Activated T-cell treated with anti-CD3 and anti-CD28 coated beads, Interleukin-2, amount 50 U/mL, for 4 hours (primary cell): ENCODE results near the gene DDX17. TPM values are rescaled to one million over a fixed set of nuclear protein-coding genes. Genes with fewer than 3 reads are reported as not detected.
A peak's percentile ranks its signal among the peaks of the same experiment; 100 is the strongest.

Source experiments
- ATAC-seq, 2 donors: fragments of 200-7000 bp; cut with Tn5 transposase; one replicate each; pipeline ENCODE4 v1.10.0; 2021
- DNase-seq: peaks from one replicate; pipeline ENCODE4 v3.0.0-alpha.2; 2020
- H3K27me3 Mint-ChIP-seq: one replicate; pipeline ENCODE4 v1.8.0; 2021; ENCODE audit warnings: low read depth, mixed read lengths
- H3K36me3 Mint-ChIP-seq: one replicate; pipeline ENCODE4 v1.8.0; 2022; ENCODE audit warnings: mixed read lengths; ENCODE audit not compliant: insufficient read depth
- H3K4me1 Mint-ChIP-seq: one replicate; pipeline ENCODE4 v1.8.0; 2021; ENCODE audit warnings: low read depth, mixed read lengths
- H3K4me3 Mint-ChIP-seq: one replicate; pipeline ENCODE4 v1.8.0; 2021; ENCODE audit warnings: mild to moderate bottlenecking, moderate library complexity, mixed read lengths
- H3K9me3 Mint-ChIP-seq: one replicate; pipeline ENCODE4 v1.8.0; 2021; ENCODE audit warnings: mixed read lengths
- total RNA-seq, 3 donors: library from RNA; stranded (reverse); gene quantifications; one replicate each; pipeline ENCODE4 v1.2.1, GENCODE V29; 2021

Gene DDX17
- total RNA-seq, 3 donors from 2014 or later = 228 to 276 (median 251) TPM

DNA sequence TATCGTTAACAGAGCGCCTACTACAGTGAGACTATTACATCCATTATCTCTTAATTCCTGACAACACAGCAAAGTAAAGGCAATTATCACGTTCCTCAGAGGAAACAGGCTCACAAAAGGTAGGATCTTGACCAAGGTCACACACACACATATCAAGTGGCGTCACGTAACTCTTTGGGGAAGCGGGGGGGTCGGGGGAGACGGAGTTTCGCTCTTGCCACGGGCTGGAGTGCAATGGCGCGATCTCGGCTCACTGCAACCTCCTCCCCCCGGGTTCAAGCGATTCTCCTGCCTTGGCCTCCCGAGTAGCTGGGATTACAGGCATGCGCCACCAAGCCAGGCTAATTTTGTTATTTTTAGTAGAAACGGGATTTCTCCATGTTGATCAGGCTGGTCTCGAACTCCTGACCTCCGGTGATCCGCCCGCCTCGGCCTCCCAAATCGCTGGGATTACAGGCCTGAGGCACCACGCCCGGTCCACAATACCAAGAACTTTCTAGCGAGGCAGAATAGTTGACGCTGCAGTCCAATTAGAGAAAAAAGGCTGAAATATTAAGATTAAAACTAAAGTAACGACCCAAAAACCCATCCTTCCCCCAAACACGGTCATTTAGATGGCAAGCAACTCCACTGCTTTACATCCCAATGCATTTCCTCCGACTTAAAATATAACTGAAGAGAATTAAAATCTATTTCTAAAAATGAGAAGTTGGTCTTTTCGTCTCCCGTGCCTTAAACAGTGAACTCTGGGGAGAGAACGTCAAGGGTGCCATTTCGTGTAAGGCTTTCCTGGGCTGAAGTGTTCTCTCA lies 1.2 kb downstream of the DDX17 start:
- H3K4me1 Mint-ChIP-seq = peaks cover 54% of the 10 kb centered on the region
- ATAC-seq = no peak
- H3K9me3 Mint-ChIP-seq = no peaks in the 10 kb centered on the region
- peak; percentile 41 for DNase-seq
- peaks cover 40% of the 10 kb centered on the region for H3K36me3 Mint-ChIP-seq
- H3K4me3 Mint-ChIP-seq = peak overlapping the region; percentile 99
- H3K27me3 Mint-ChIP-seq = no peaks in the 10 kb centered on the region

DNA sequence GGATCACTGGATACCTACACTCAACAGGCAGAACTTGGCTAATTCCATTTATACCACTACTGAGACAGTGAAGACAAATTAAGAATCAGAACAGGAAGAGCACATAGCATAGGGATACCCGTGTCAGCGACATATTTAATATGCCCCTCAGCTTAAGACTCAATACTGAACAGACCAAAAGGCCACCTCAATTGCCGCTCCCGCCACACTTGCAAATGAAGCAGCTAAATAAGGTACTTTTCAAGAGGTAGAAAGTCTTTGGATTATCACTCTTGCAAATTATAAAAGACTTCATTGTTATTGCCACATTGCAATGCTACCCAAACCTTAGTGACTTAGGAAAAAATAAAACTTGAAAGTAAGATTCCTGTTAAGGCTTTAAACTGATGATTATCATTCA lies 3.1 kb downstream of the DDX17 start:
- H3K9me3 Mint-ChIP-seq = no peaks in the 10 kb centered on the region
- DNase-seq (no peak), ATAC-seq (no peak)
- H3K27me3 Mint-ChIP-seq = no peaks in the 10 kb centered on the region
- H3K4me1 Mint-ChIP-seq = peaks cover 61% of the 10 kb centered on the region
- H3K4me3 Mint-ChIP-seq = peak overlapping the region; percentile 99
- H3K36me3 Mint-ChIP-seq = peaks cover 54% of the 10 kb centered on the region

DNA sequence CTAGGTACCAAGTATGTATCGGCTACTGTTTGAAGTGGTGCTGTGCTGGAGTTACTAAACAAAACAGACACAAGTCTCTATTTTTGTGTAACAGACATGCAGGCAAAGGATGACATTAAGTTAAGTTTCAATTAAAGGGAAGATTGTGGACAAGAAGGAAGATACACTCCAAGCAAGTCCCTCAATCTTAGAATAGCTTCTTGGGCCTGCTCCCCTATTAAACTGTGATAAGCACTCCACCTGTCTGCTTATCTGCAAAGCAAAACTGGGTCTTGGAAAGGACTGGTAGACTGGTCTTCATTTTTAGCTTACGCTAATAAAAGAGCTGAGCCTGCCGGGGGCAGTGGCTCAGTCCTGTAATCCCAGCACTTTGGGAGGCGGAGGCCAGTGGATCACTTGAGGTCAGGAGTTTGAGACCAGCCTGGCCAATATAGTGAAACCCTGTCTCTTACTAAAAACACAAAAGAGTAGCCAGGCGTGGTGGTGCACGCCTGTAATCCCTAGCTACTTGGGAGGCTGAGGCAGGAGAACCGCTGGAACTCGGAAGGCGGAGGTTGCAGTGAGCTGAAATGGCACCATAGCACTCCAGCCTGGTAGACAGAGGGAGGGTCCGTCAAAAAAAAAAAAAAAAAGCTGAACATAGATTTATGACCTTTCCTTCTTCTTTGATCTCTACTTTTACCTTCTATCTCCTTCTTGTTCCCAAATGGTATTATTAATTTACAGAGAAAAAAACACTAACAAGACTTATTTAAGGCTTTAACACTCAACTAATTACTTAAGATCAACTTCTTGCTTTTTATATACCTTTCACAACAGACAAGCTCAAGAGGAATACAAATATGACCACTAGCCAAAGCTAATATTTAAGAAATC lies 4.1 kb downstream of the DDX17 start:
- H3K4me3 Mint-ChIP-seq = peak overlapping the region; percentile 99
- no peaks in the 10 kb centered on the region for H3K27me3 Mint-ChIP-seq
- peaks cover 62% of the 10 kb centered on the region for H3K4me1 Mint-ChIP-seq
- H3K36me3 Mint-ChIP-seq = peaks cover 59% of the 10 kb centered on the region
- DNase-seq (no peak), ATAC-seq (no peak)
- no peaks in the 10 kb centered on the region for H3K9me3 Mint-ChIP-seq

DNA sequence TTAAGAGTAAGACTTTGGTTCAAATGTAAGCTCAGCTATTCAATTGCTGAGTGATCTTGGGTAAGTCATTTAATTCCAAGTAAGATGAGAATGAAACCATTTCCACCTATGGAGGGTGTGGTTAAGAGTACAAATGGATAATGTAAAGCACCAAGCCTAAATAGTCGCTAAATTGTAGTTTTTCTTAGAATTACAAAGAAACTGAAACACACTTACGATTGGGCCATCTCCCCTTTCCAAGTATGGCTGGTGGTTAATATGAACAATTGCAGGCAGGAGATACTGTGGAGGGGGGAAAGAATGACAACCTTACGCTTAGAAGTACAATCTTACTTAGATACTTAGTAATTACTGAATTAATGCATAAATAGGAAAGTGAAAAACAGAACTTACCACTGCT lies 8.2 kb downstream of the DDX17 start:
- Mint-ChIP-seq H3K4me3 (no peak overlapping the region), H3K4me1 (peaks cover 56% of the 10 kb centered on the region), H3K9me3 (no peaks in the 10 kb centered on the region), H3K27me3 (no peaks in the 10 kb centered on the region), H3K36me3 (peaks cover 64% of the 10 kb centered on the region)
- ATAC-seq (peak; percentile 73 to 78), DNase-seq (no peak)

DNA sequence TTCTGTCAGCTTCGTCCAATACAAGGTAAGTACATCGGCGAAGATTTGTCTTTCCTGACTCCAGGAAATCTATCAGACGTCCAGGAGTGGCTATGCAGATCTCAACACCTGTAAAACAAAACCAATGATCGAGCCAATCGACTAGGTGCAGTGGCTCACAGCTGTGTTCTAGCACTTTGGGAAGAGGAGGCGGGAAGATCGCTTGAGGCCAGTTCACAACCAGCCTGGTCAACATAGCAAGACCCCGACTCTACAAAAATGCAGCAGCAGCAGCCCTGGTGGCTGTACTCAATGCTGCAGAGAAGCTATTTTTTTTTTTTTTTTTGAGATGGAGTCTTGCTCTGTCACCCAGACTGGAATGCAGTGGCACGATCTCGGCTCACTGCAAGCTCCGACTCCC lies 11.2 kb downstream of the DDX17 start:
- H3K4me1 Mint-ChIP-seq = peaks cover 45% of the 10 kb centered on the region
- ATAC-seq (no peak), DNase-seq (no peak)

DNA sequence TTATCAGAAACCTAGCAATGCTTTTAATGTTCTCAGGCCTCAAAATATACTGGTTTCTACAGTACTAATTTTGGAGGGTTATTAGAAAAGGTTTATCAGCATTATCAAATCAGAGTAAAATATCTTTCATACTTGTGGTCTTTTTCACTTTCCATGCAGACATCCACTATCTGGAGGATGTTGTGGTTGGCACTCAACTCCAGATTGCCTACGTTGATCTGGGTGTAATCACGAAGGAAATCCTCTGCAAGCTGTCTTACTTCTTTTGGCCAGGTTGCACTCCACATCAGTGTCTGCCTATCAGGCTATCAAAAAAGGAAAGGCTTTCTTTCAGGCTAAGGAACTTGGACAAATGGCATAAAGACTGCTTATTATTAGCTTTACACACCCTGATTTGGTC lies 11.6 kb downstream of the DDX17 start:
- Mint-ChIP-seq H3K9me3 (no peaks in the 10 kb centered on the region), H3K36me3 (peaks cover 63% of the 10 kb centered on the region), H3K4me3 (no peak overlapping the region), H3K27me3 (no peaks in the 10 kb centered on the region), H3K4me1 (peaks cover 48% of the 10 kb centered on the region)
- DNase-seq = no peak
- no peak for ATAC-seq

More for the DNA sequence above, 11.2 kb downstream of the DDX17 start:
- Mint-ChIP-seq H3K9me3 (no peaks in the 10 kb centered on the region), H3K4me3 (no peak overlapping the region), H3K27me3 (no peaks in the 10 kb centered on the region), H3K36me3 (peaks cover 61% of the 10 kb centered on the region)

DNA sequence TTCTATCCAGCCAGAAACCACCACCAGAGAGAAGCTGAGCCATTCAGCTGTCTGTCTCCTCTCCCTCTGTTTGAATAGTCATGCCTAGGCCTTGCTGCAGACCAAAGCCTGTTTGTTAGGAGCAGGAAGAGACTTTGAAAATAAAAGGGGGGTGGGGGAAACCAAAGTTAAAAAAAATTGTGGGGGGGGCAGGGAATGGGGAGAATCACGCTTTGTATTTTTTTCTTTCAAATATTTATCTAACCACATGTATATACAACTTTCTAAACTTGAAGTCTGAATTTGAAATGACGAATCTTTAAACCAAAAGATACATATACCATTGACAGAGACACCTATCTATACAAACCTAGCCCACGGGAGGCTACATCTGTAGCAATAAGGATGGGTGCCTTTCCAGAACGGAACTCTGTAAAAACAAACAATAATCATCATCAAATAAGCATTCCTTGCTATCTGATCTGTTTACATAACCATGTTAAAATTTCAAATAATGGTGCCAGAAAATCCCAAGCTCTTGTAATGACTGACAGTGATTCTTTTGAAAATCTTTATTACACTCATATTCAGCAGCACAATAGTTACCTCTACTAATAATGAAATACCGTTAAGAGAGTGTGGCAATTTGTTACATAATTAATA lies 14.3 kb downstream of the DDX17 start:
- no peak overlapping the region for H3K4me3 Mint-ChIP-seq
- ATAC-seq (no peak), DNase-seq (no peak)
- no peaks in the 10 kb centered on the region for H3K27me3 Mint-ChIP-seq
- H3K36me3 Mint-ChIP-seq = peaks cover 61% of the 10 kb centered on the region
- H3K4me1 Mint-ChIP-seq = peaks cover 48% of the 10 kb centered on the region
- H3K9me3 Mint-ChIP-seq = no peaks in the 10 kb centered on the region

DNA sequence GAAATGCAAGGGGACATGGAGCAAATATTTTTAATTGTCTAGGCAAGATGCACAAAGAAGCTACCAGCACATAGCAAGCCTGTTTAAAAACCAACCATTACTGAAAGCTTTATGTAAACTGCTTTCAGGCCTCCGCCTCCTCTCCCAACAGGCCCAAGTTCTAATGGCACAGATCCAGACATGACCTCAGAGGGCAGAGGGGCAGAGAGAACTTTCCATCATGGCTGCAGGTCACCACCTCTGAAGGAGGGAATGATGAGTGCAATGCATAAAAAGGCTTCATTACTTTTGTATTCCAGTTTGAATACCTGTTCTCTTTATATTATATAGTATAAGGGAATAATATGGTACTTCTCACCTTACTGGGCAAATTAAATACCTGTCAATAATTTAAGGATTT lies 15.2 kb downstream of the DDX17 start:
- H3K27me3 Mint-ChIP-seq = no peaks in the 10 kb centered on the region
- ATAC-seq (no peak), DNase-seq (no peak)
- peaks cover 51% of the 10 kb centered on the region for H3K4me1 Mint-ChIP-seq
- H3K4me3 Mint-ChIP-seq = no peak overlapping the region
- no peaks in the 10 kb centered on the region for H3K9me3 Mint-ChIP-seq
- peaks cover 63% of the 10 kb centered on the region for H3K36me3 Mint-ChIP-seq

DNA sequence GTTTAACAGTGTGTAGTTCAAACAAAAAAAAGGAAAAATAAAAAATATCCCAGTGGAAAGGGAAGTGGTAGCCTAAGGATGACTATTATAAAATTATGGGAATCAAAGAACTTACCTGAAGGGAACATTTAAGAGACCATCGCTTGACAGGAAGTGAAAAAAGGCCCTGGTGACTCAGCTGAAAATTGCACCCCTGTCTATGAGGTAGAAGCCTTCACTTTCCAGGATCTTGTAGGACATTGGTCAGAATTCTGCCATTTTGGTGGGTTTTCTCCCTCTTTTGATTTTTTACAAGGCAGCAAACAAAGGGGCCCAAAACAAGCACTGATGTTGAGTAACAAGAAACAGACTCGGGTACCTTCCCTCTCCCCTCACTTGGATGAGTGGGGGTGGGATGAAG lies 15.6 kb downstream of the DDX17 start:
- Mint-ChIP-seq H3K9me3 (no peaks in the 10 kb centered on the region), H3K36me3 (peaks cover 65% of the 10 kb centered on the region), H3K4me1 (peaks cover 54% of the 10 kb centered on the region), H3K4me3 (no peak overlapping the region), H3K27me3 (no peaks in the 10 kb centered on the region)
- ATAC-seq = no peak
- DNase-seq = no peak

DNA sequence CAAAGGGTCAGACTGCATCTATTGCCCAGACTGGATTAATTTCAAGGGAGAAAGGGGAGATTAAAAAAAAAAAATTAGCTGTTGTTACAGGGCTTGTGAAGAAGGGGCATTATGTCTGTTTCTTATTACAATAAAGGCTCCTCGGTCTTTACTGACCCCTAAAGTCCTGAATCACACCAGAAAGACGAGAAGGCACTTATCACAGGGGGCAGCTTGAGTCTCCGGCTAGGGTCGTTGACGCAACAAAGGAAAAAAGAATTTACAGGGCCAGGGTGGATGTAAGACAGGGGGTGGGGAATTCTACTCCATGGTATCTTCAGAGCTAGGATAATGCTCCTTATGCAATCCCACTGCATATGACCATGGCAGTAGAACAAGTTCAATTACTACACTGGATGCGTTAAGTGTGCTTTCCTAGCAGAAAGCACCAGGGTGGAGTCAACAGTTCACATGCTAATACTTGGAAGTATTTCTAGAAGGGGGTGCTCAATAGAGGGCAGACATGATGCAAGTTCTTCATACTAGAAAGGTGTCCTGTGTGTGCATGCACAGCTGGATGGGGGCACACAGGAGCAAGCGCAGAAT lies 16.5 kb downstream of the DDX17 start:
- Mint-ChIP-seq H3K4me3 (no peak overlapping the region), H3K36me3 (peaks cover 66% of the 10 kb centered on the region), H3K27me3 (no peaks in the 10 kb centered on the region), H3K9me3 (no peaks in the 10 kb centered on the region), H3K4me1 (peaks cover 51% of the 10 kb centered on the region)
- ATAC-seq = no peak
- DNase-seq = no peak

DNA sequence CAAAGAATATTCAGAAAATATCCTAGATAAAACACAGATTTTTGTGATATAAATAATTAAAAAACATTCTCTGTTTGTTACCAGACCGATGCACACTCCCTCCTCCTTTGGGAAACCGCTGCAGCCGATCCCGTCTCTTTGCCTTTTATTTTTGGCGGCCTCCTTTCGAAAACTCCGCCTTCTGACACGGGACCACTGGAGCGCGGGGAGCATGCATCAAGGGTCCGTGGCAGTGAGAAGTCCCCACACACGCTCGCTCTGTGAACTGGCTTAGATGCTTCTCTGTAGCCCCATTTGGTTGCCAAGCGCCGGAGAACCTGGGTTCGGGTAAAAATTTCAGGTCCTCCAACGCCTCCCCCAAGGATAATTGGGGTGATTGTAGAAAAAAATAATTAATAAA lies 17.0 kb downstream of the DDX17 start:
- Mint-ChIP-seq H3K4me3 (no peak overlapping the region), H3K9me3 (no peaks in the 10 kb centered on the region), H3K36me3 (peaks cover 66% of the 10 kb centered on the region), H3K27me3 (no peaks in the 10 kb centered on the region), H3K4me1 (peaks cover 50% of the 10 kb centered on the region)
- no peak for DNase-seq
- no peak for ATAC-seq

DNA sequence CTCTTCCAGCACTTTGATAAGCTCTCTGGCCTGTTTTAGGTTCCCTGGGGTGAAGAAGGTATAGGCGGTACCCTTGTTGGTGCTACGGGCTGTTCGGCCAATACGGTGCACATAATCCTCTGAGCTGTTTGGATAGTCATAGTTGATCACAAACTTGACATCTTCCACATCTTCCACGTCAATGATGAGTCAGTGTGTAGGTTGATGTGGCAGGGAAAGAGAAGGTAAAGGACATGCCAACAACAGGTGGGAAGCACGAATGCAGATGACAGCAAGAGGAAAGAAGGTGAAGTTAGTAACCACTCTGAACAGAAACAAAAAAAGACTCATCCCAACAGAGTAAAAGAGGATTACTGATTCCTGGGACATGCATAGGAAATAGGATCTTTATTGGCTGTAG lies 18.2 kb downstream of the DDX17 start:
- no peaks in the 10 kb centered on the region for H3K27me3 Mint-ChIP-seq

DNA sequence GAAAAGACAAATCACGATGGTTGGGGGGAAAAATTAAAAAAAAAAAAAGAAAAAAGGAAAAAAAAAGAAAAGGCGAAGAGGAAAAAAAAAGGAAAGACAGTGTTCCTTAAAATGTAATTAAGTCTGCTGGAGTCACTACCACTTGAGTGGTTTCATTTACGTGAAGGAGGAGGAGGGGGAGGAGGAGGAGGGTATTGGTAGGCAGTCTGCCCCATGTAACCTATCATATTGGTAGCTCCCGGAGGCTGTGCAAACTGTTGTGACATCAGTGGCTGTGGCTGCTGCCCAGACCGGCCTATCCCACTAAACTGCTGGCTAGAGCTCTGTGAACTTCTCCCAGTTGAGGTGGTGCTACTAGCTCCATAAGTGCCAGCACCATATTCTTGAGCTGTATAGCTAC lies 20.3 kb downstream of the DDX17 start:
- peaks cover 41% of the 10 kb centered on the region for H3K4me1 Mint-ChIP-seq
- no peak overlapping the region for H3K4me3 Mint-ChIP-seq
- H3K9me3 Mint-ChIP-seq = no peaks in the 10 kb centered on the region
- DNase-seq = no peak
- H3K27me3 Mint-ChIP-seq = no peaks in the 10 kb centered on the region
- H3K36me3 Mint-ChIP-seq = peaks cover 74% of the 10 kb centered on the region
- no peak for ATAC-seq

More for the DNA sequence above, 18.2 kb downstream of the DDX17 start:
- Mint-ChIP-seq H3K36me3 (peaks cover 67% of the 10 kb centered on the region), H3K4me1 (peaks cover 45% of the 10 kb centered on the region), H3K9me3 (no peaks in the 10 kb centered on the region), H3K4me3 (no peak overlapping the region)
- ATAC-seq = peak; percentile 73
- DNase-seq = no peak

DNA sequence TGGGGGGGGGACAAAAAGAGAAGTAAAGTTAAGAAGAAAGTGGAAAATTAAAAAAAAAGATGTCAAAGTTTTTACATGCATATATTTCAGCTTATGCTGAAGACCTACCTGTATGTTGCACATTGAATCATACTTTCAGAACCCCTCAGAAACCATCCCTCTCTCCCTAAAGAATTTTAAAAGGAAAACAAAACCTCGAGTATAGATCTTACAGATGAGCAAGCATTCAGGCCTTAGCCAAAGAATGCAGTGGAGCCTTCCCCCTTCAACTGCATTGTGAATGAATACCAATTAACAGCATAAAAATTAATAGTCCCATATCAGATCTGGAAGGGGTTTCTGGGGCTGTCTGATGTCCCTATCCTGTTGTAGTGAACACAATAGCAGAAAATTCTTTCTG lies 21.9 kb downstream of the DDX17 start:
- Mint-ChIP-seq H3K27me3 (no peaks in the 10 kb centered on the region), H3K4me1 (peaks cover 27% of the 10 kb centered on the region), H3K4me3 (no peak overlapping the region), H3K9me3 (no peaks in the 10 kb centered on the region), H3K36me3 (peaks cover 62% of the 10 kb centered on the region)
- DNase-seq (no peak), ATAC-seq (no peak)
